Mesodermal cell (in vitro differentiated cells): ENCODE data around the gene LBX2.

Source experiments
- H3K27ac ChIP-seq: 2 replicates; pipeline ENCODE4 v1.7.0; 2013; ENCODE audit warnings: mild to moderate bottlenecking, low read depth, low read length, moderate library complexity; ENCODE audit not compliant: severe bottlenecking
- H3K36me3 ChIP-seq: 2 replicates; pipeline ENCODE4 v1.7.1; 2013; ENCODE audit warnings: mild to moderate bottlenecking, low read length, moderate library complexity; ENCODE audit not compliant: control insufficient read depth, insufficient read depth
- H3K4me1 ChIP-seq: one replicate; pipeline ENCODE4 v1.7.1; 2013; ENCODE audit warnings: mild to moderate bottlenecking, low read length; ENCODE audit not compliant: insufficient read depth, control insufficient read depth, poor library complexity, severe bottlenecking
- H3K4me3 ChIP-seq: 2 replicates; pipeline ENCODE4 v1.7.0; 2013; ENCODE audit warnings: low read length, control low read depth, mild to moderate bottlenecking; ENCODE audit not compliant: insufficient read depth, poor library complexity, severe bottlenecking; ENCODE audit errors: extremely low read depth
- H3K9me3 ChIP-seq: 2 replicates; pipeline ENCODE4 v1.7.1; 2013; ENCODE audit warnings: mild to moderate bottlenecking, low read length, moderate library complexity; ENCODE audit not compliant: control insufficient read depth
- WGBS, 2 experiments: methylation state at CpG; one replicate each; pipeline ENCODE4 v1.1.5; 2013; ENCODE audit warnings: missing lambda C conversion rate in 2 of 2; ENCODE audit not compliant: insufficient coverage in 2 of 2; 5-methylcytosine and 5-hydroxymethylcytosine counted together

LBX2 gene

DNA sequence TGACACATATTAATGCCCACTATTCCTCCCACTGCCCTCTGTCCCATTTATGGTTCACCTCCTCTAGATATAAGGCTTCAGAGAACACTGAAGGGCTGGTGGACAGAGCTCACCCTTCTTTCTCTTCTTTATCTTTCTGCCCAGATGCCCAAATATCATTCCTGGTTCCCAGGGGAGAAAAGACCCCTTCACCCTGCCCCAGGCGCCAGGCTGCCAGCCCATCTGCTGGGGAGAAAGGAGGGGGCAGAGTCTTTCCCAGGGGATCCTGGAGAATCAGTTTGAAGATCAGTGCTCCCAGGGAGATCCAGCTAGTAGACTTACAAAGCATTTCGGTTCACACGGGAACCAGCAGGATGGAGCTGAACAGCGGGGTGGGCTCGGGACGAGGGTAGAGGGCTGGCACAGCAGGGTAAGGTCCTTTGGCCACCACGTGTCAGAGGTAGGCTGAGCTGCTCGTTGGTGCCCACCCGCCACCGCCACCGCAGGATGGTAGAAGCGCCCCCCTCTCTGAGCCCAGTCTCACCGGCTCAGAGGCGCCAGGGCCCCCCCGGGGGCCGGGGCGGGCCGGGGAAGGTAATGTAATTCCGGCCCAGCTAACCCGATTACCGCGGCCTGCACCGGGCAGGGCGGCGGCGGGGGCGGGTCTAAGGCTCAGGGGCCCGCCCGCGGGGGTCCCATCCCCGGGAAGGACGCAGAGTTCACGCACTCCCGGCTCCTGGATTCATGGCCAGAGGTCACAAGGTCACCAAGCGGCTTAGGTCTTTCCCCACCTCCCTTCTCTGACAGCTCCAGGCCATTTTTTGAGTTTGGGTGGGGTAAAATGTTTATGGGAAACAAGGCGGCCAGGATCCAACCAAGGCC, 13.6 kb upstream of the LBX2 start:
- Histone ChIP-seq H3K9me3 (no peaks in the 10 kb centered on the region), H3K4me3 (no peak overlapping the region)
- WGBS, 2 experiments: 3 to 7% methylated on average over 26 to 33 of the region's 36 CpGs

DNA sequence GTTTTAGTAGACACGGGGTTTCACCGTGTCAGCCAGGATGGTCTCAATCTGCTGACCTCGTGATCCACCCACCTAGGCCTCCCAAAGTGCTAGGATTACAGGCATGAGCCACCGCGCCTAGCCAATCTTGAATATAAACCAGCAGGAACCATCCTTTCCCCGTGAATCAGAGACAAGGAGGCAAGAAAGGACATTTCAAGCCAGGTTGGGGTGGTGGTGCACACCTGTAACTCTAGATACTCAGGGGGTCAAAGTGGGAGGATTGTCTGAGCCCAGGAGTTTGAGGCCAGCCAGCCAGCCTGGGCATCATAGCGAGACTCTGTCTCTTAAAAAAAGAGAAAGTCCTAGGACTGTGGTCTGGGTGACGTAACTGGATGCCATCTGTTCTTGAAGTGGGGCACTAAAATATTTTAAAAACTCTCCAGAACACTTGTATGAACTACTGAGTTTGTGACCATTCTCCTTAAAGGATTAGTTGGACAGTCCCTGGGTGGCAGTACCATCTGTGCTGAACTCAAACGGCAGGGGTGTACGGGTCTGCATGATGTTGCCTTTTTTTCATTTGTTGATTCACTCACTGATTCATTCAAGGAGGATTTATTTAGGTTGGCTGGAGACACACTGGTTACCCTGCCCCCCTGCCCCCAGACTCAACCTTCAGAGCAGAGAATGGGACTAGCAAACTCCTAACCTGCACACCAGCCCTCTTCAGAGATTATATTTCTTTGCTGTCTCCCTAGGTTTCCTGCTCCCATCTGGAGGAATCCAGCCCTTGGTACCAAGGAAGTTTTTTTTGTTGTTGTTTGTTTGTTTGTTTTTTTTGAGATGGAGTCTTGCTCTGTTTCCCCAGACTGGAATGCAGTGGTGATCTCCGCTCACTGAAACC, 11.9 kb upstream of the LBX2 start:
- no peak overlapping the region for H3K27ac ChIP-seq
- H3K9me3 ChIP-seq: no peaks in the 10 kb centered on the region
- H3K4me1 ChIP-seq: peaks cover 19% of the 10 kb centered on the region
- WGBS, 2 experiments: 68 to 80% methylated on average over 7 to 10 of the region's 11 CpGs
- no peaks in the 10 kb centered on the region for H3K36me3 ChIP-seq
- H3K4me3 ChIP-seq: no peak overlapping the region

More for the DNA sequence above, 13.6 kb upstream of the LBX2 start:
- H3K4me1 ChIP-seq: peaks cover 14% of the 10 kb centered on the region
- no peak overlapping the region for H3K27ac ChIP-seq
- no peaks in the 10 kb centered on the region for H3K36me3 ChIP-seq

DNA sequence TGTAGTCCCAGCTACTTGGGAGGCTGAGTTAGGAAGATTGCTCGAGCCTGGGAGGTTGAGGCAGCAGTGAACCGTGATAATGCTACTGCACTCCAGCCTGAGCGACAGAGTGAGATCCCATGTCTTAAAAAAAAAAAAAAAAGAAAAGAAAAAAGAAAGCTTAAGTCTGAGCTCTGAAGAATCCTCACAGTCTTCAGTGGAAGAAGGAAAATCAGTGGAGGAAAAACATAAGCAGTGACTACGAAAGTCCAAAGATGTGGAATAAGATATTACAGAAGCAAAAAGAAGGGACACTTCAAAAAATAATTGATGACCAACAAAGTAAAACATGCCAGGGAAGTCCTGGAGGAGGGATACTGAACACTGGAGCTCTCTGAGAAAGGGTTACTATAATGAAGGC, 10.9 kb upstream of the LBX2 start:
- H3K4me1 ChIP-seq: peaks cover 19% of the 10 kb centered on the region
- H3K9me3 ChIP-seq: no peaks in the 10 kb centered on the region
- 86 to 87% methylated on average over 2 to 3 of the region's 4 CpGs for WGBS, 2 experiments
- H3K4me3 ChIP-seq: no peak overlapping the region
- H3K36me3 ChIP-seq: peaks cover 10% of the 10 kb centered on the region
- H3K27ac ChIP-seq: no peak overlapping the region

DNA sequence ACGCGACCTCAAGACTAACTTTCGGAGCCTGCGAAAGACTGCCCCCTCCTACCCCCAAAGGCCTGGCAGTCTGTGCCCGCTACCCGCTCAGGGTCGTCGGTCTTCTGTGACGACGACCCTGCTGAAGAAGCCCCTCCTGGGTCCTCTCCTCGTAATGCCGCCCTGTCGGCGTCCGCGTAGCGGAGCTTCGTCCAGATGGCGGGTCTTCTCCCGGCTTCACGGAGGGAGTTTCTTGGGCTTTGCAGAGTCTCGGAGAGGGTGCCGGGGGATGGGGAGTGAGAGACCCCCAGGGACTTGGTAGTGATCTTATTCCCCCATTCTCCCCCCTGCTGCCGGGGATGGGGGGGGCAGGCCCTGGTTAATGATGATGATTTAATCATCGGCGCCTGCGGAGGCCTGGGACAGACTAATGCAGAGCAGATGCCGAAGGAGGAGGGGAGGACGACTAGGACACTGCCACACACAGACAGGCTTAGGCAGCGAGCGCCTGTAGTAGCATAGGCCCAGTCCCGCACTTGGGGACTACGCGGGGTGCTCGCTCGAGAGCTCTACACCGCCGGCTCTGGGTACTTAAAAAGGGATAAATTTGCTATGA, 8.6 kb upstream of the LBX2 start:
- Histone ChIP-seq H3K4me1 (peaks cover 13% of the 10 kb centered on the region), H3K9me3 (no peaks in the 10 kb centered on the region), H3K36me3 (peaks cover 20% of the 10 kb centered on the region), H3K27ac (peak overlapping the region; percentile 53), H3K4me3 (peak overlapping the region; percentile 70)
- 6 to 11% methylated on average over 23 to 34 of the region's 38 CpGs for WGBS, 2 experiments

DNA sequence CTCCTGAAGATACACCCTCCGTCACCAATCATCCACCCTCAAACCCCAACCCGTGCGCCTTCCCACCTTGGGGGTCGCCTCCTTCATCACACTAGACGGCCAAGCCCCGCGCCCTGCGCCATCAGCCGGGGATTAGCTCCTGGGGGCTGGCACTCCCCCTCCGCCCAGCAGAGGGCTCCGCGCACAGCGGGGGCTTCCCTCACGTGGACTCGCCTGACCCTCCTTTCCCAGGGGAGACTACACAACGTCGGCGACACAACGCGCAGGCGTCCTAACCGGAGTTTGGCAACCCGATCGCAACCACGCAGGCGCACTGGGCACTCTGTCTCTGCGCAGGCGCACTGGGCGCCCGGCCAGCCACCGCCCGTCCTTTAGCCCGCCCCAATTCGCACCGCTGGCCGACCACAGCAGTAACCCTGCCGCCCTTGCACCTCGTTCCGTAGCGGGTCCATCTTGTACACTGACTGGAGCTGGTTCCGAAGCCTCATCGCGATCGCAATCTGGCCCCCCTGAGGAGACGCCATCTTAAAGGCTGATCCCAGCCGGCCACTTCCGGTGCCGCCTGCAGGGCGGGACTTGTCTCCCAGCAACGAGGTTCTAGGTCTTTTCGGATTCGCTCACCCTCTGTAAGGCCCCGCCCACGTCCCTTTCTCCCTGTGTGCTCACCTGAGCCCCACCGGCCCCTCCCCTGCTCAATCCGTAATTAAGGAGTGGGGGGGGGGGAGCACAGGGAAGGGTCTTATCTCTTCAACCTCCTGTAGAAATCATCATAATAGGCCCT, 7.9 kb upstream of the LBX2 start, which contains the start of gene PCGF1:
Gene PCGF1, minus strand, starts transcription at position 551 of the 781 bp plus-strand sequence. Its CDS starts 27 bp downstream, at position 524.
- H3K27ac ChIP-seq: peak within 1 kb of the TSS; percentile 95
- peak within 1 kb of the TSS; percentile 70 for H3K4me3 ChIP-seq
- peaks cover 20% of the 10 kb centered on the region for H3K36me3 ChIP-seq
- peaks cover 13% of the 10 kb centered on the region for H3K4me1 ChIP-seq
- no peaks in the 10 kb centered on the region for H3K9me3 ChIP-seq
- 0 to 1% methylated on average over 42 to 44 of the region's 56 CpGs for WGBS, 2 experiments

- peaks cover 18% of the 10 kb centered on the region for H3K4me1 ChIP-seq
- WGBS, 2 experiments: 95 to 100% methylated on average over 6 to 9 of the region's 14 CpGs
- H3K36me3 ChIP-seq: peaks cover 20% of the 10 kb centered on the region
- H3K27ac ChIP-seq: no peak overlapping the region
- H3K9me3 ChIP-seq: no peaks in the 10 kb centered on the region
- no peak overlapping the region for H3K4me3 ChIP-seq
These were observed 6.2 kb upstream of the LBX2 start for GRCh38 chr2:74505448-74506246.

GRCh38 chr2:74504591-74504990, 5.2 kb upstream of the LBX2 start:
- H3K4me1 ChIP-seq: peaks cover 18% of the 10 kb centered on the region
- H3K4me3 ChIP-seq: no peak overlapping the region
- no peaks in the 10 kb centered on the region for H3K9me3 ChIP-seq
- 93% methylated on average over 2 to 3 of the region's 3 CpGs for WGBS, 2 experiments
- H3K27ac ChIP-seq: no peak overlapping the region
- peaks cover 20% of the 10 kb centered on the region for H3K36me3 ChIP-seq

DNA sequence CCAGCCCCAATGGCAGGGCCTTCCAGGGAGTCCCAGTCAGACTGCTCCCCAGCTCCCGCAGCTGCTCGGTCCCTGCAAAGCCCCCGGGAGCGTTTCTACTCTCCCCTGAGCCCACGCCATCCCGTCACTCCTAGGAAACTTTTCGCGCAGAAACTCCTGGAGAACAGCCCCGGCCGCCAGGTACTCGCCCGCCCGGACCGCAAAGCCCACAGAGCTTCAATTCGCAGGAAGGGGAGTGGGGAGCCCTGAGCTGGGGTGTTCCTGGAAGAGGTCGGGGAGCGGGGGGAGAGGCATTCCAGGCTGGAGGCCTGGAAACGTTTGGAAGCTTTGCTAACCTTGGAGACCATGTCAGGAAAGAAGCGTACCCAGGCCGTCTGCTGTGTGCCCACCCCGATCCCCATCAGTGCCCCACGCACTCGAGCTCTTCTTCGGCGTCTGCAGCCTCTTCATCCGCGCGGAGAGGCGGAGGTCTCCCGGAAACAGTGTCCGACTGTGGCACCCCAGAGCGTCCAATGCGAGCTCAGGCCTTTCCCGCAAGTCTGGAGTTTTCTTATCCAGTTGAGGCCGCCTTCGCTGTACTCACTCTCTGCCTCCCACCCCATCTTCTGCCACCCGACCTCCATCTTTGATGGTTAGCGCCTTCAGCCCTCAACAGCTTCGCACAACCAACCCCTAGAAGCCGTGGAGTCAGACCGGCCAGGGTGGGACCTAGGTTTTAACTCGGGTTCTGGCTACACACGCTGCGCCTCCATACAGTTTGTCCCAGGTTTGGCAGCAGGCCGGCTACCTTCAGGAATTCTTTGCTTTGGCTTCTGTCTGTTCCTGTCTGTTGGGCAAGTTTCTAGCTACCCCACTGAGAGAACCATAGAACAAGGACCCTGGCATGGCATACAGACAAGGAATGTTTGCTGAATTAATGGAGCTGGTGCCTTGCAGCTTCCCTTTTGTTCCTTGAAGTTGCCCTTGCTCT, 4.4 kb upstream of the LBX2 start:
- 76 to 77% methylated on average over 41 to 43 of the region's 45 CpGs for WGBS, 2 experiments
- Histone ChIP-seq H3K36me3 (peaks cover 20% of the 10 kb centered on the region), H3K4me1 (peaks cover 23% of the 10 kb centered on the region), H3K27ac (peak overlapping the region; percentile 53), H3K9me3 (no peaks in the 10 kb centered on the region), H3K4me3 (peak overlapping the region; percentile 47)
